Heart left ventricle (tissue), 13 donors: Measurements from ENCODE around the gene LY86.

Experiments
- POLR2A ChIP-seq, 2 donors: fragments of 450-650 bp; IDR thresholded peaks; one replicate each; pipeline ENCODE4 v1.6.1; 2017; ENCODE audit warnings: antibody characterized with exemption in 2 of 2, mild to moderate bottlenecking in 2 of 2, moderate library complexity in 2 of 2
- TF ChIP-seq, protein P1 (sequence below), 12 donors: fragments of 200-600 bp; sonication (generic) in 4 of 12; IDR thresholded peaks; one replicate each; pipeline versions ENCODE4 v1.5.0 to v1.8.0; 2018 to 2022; ENCODE audit warnings: antibody characterized with exemption in 12 of 12, mild to moderate bottlenecking in 5 of 12
- donor health status: ischemic (EF 13 %, LVEDD 7.1; RV severe dilation, severe dysfunction).
- donor health status: DM: no; HTN: yes; CAD: no.
- donor health status: DM: no; HTN: no; CAD: no.
- donor health status: ischemic (EF 25% LVEDD 6.9; RV normal size, moderate dysfunction).
- donor health status: ischemic (EF 25% LVEDD 5.7; RV mildly dilated, moderate dysfunction).
- donor health status: ischemic (EF 35%, LVEDD 5.7; RV mildly dilated, moderate dysfunction).
- donor health status: nonischemic (EF 11% LVEDD 7.7; RV severe dilation, severe dysfunction).
- donor health status: DM: yes; HTN: yes; CAD: no.
- donor health status: PGD.
- donor health status: ischemic (EF 29% LVEDD 5.4; RV normal size, mild dysfunction).
- donor health status: nonischemic (EF 23%, LVEDD 6.1; RV moderate dilation, normal function).

DNA sequence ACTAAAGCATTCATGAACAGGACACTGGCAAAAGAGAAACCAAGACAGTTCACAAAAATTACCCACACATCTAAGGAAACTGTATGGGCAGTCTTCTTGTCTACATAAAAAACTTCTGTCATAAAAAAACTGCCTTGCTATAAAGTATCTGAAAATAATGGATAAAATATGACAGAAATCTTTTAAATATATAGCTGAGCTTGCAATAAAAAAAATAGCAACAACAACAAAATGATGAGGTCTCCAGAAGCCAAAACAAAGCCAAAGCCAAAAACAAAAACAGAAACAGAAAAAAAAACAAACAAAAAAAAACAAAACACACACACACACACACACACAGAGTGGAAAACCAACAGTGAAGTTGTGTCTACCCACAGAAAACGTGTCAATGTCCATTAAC, 14.8 kb downstream of the LY86 start:
- no peak for TF ChIP-seq POLR2A (IDR thresholded peaks at IDR 0.05)
- TF ChIP-seq, protein P1, sequence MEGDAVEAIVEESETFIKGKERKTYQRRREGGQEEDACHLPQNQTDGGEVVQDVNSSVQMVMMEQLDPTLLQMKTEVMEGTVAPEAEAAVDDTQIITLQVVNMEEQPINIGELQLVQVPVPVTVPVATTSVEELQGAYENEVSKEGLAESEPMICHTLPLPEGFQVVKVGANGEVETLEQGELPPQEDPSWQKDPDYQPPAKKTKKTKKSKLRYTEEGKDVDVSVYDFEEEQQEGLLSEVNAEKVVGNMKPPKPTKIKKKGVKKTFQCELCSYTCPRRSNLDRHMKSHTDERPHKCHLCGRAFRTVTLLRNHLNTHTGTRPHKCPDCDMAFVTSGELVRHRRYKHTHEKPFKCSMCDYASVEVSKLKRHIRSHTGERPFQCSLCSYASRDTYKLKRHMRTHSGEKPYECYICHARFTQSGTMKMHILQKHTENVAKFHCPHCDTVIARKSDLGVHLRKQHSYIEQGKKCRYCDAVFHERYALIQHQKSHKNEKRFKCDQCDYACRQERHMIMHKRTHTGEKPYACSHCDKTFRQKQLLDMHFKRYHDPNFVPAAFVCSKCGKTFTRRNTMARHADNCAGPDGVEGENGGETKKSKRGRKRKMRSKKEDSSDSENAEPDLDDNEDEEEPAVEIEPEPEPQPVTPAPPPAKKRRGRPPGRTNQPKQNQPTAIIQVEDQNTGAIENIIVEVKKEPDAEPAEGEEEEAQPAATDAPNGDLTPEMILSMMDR (IDR thresholded peaks at IDR 0.05), result no peak
